PC-9 (cell line): Measurements from ENCODE around the gene SLC44A1.

ENCODE experiments used
- EZH2 ChIP-seq: fragments of 200-600 bp; sonication (generic); IDR thresholded peaks from 2 replicates; pipeline ENCODE4 v1.8.0; 2017; ENCODE audit warnings: antibody characterized with exemption, low read depth
- TF ChIP-seq, protein P1 (sequence below): fragments of 200-600 bp; sonication (generic); conservative IDR thresholded peaks from 2 replicates; pipeline ENCODE4 v1.6.1; 2017; ENCODE audit warnings: mixed run types, antibody characterized with exemption, mild to moderate bottlenecking, moderate library complexity

DNA sequence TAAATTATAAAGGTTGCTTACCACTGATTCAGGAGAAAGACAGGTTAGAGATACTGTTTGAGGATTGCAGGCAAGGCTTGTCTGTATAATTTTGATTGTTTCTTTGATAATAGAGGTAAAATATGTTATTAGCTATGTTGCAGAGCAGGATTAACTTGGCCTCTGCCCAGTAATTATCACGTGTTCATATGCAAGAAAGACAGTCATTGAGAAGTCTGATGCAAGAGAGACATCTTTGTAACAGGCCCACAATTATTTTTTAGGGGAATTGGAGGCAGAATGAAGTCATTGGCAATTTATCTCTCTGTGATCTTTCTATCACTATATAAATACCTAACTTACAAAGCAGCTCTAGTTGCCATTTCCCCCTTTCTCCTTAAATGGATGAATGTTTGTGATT lies 46.0 kb downstream of the SLC44A1 start:
- TF ChIP-seq, protein P1, sequence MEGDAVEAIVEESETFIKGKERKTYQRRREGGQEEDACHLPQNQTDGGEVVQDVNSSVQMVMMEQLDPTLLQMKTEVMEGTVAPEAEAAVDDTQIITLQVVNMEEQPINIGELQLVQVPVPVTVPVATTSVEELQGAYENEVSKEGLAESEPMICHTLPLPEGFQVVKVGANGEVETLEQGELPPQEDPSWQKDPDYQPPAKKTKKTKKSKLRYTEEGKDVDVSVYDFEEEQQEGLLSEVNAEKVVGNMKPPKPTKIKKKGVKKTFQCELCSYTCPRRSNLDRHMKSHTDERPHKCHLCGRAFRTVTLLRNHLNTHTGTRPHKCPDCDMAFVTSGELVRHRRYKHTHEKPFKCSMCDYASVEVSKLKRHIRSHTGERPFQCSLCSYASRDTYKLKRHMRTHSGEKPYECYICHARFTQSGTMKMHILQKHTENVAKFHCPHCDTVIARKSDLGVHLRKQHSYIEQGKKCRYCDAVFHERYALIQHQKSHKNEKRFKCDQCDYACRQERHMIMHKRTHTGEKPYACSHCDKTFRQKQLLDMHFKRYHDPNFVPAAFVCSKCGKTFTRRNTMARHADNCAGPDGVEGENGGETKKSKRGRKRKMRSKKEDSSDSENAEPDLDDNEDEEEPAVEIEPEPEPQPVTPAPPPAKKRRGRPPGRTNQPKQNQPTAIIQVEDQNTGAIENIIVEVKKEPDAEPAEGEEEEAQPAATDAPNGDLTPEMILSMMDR, result no peak
- no peak for TF ChIP-seq EZH2
